ENCODE measurements around the gene AFF4. TPM values are rescaled to one million over a fixed set of nuclear protein-coding genes. Genes with fewer than 3 reads are reported as not detected.
"Not testable (repeated sequence)": the region's sequence is repeated elsewhere in the genome, so short reads cannot be mapped to it uniquely, and the experiment has no call there.

Gene AFF4
- total RNA-seq, 1 experiment from 2014 or later: 40.5 TPM

- in situ Hi-C loops (cut with HindIII; ENCODE audit: low pct_unique_long_range_greater_than_20kb, low sequenced_read_pairs): no loop called here
- DNase-seq (ENCODE audit: low read depth, low spot score): no peak
These were observed 90.7 kb downstream of the AFF4 start for GRCh38 chr5:132872788-132873118.

DNA sequence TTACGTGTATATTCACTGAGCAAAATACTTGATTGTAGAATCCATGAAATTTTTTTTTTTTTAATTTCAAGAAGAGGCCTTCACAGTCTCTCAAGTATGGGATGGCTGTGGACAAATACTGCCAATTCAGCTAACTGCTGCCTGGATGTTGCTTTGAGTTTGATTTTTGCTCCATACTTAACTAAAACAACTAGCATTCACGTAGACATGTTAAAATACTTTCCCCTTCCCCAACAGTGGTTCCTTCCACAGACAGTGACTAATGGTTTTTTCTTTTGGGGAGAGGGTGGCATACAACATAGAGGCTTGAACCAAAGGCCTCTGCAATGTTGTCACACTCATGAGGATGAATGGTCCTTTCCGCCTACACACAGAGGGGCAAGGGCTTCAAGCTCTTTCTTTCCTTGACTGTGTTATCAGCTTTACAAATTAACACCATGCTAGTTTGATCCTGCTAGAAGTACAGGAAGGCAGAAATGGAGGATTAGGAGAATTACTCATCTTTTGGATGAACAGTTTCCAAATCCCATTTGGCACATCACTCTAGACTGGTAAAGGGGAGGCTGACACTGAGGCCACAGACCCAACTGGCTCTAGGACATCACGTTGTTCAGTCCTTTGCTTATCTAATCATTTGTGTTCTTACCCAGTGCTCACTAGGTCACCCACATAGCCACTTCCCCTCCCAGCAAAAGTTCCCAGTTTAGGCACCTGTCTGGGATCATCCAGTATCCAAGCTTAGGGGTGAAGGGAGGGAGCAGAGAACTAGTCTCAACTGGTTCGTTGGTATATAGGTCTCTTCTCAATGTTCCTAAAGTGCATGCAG, 91.8 kb downstream of the AFF4 start:
- in situ Hi-C loops (cut with HindIII; ENCODE audit: low pct_unique_long_range_greater_than_20kb, low sequenced_read_pairs): no loop called here

GRCh38 chr5:132870801-132871200, 92.6 kb downstream of the AFF4 start:
- DNase-seq (ENCODE audit: low read depth, low spot score): no peak
- in situ Hi-C loops (cut with HindIII; ENCODE audit: low pct_unique_long_range_greater_than_20kb, low sequenced_read_pairs): no loop called here

More for the DNA sequence above, 91.8 kb downstream of the AFF4 start:
- DNase-seq (ENCODE audit: low read depth, low spot score): no peak

- no peak for DNase-seq (ENCODE audit: low read depth, low spot score)
- in situ Hi-C loops (cut with HindIII; ENCODE audit: low pct_unique_long_range_greater_than_20kb, low sequenced_read_pairs): no loop called here
These were observed 94.7 kb downstream of the AFF4 start for GRCh38 chr5:132868754-132869153.

DNA sequence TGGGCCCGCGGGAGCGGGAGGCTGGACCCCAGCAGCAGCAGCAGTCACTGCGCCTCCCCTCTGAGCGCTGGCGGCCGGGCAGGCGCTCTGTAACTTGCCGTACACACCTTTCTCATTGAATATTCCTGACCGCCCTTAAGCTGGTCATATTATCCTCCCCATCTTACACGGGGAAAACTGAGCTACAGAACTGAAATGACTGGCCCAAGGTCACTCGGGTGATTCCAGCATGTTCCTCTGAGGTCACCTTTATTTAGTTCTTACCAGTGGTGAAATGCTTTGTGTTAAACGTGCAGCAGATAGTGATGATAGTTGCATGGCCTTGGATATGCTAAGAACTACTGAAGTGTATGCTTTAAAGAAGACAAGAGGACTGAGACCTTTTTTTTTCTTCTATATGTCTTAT, 96.4 kb downstream of the AFF4 start:
- no peak for DNase-seq (ENCODE audit: low read depth, low spot score)
- in situ Hi-C loops (cut with HindIII; ENCODE audit: low pct_unique_long_range_greater_than_20kb, low sequenced_read_pairs): no loop called here

GRCh38 chr5:132866342-132867045, 96.9 kb downstream of the AFF4 start, which contains the start of the genes GDF9 and UQCRQ:
Gene GDF9 (minus strand): TSS chr5:132866469. CDS start chr5:132864533, 1,936 bp downstream.
Gene UQCRQ (plus strand): TSS chr5:132866642. CDS start chr5:132866882, 240 bp downstream.
- in situ Hi-C loops (cut with HindIII; ENCODE audit: low pct_unique_long_range_greater_than_20kb, low sequenced_read_pairs): no loop called here
- peak; percentile 99 for DNase-seq (ENCODE audit: low read depth, low spot score)

GRCh38 chr5:132865668-132866341, 97.6 kb downstream of the AFF4 start:
- in situ Hi-C loops (cut with HindIII; ENCODE audit: low pct_unique_long_range_greater_than_20kb, low sequenced_read_pairs): no loop called here
- DNase-seq (ENCODE audit: low read depth, low spot score): no peak

DNA sequence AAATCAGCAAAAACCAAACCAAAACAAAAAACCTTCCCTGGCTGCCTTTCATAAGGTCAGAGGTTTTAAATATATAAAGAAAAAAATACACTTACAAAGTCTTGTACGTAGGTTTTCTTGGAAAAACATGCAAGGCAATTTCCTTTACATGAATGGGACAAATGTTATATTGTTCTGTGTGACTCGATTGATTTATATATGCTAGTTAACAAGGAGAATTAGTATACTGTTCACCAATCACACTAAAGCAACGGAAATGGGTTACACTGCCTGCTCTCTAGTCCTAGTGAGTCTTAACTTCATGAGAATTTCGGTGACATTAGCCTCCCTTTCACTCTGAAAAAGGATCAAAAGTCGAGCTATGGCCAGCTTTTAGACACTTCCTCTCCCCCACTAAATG, 102.7 kb downstream of the AFF4 start:
- DNase-seq (ENCODE audit: low read depth, low spot score): peak; percentile 58
- in situ Hi-C loops (cut with HindIII; ENCODE audit: low pct_unique_long_range_greater_than_20kb, low sequenced_read_pairs): no loop called here

DNA sequence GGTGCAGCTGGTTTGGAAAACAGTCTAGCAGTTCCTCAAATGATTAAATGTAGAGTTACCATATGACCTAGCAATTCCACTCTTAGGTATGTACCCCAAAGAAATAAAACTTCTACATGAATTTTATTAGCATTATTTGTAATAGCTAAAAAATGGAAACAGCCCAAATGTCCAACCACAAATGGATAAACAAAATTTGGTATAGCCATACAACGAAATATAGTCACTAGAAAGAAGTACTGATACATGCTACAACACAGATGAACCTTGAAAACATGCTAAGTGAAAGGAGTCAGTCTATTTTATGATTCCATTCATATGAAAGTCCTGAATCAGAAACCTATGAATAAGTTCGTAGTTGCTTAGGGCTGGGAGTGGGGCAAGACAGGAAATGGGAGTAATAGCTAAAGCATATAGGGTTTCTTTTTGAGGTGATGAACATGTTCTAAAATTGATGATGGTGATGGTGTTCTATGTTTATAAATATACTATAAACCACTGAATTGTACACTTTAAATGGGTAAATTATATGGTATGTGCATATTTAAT, 103.5 kb downstream of the AFF4 start:
- in situ Hi-C loops (cut with HindIII; ENCODE audit: low pct_unique_long_range_greater_than_20kb, low sequenced_read_pairs): no loop called here
- no peak for DNase-seq (ENCODE audit: low read depth, low spot score)

DNA sequence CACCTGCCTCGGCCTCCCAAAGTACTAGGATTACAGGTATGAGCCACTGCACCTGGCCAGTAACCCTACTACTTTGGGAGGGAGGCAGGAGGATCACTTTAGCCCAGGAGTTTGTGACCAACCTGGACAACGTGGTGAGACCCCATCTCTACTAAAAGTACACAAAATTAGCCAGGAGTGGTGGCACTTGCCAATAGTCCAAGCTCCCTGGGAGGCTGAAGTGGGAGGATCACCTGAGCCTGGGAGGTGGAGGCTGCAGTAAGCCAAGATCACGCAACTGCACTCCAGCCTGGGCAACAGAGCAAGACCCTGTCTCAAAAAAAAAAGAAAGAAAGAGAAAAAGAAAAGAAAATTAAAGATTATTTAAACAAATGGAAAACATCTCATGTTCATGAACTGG, 107.4 kb downstream of the AFF4 start:
- DNase-seq (ENCODE audit: low read depth, low spot score): no peak
- in situ Hi-C loops (cut with HindIII; ENCODE audit: low pct_unique_long_range_greater_than_20kb, low sequenced_read_pairs): no loop called here

DNA sequence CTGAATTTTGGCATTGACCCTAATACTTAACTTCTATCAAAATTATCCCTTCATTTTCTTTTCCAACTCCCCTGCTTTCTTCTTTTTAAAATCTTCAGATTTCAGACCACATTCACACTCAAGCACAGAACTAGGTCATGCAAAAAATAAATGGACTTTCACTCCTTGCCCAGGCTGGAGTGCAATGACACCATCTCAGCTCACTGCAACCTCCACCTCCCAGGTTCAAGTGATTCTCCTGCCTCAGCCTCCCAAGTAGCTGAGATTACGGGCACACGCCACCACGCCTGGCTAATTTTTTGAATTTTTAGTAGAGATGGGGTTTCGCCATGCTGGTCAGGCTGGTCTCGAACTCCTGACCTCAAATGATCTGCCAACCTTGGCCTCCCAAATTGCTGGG, 108.4 kb downstream of the AFF4 start:
- DNase-seq (ENCODE audit: low read depth, low spot score); in situ Hi-C loops (cut with HindIII; ENCODE audit: low pct_unique_long_range_greater_than_20kb, low sequenced_read_pairs): not testable (repeated sequence)

GRCh38 chr5:132854301-132854700, 109.1 kb downstream of the AFF4 start:
- in situ Hi-C loops (cut with HindIII; ENCODE audit: low pct_unique_long_range_greater_than_20kb, low sequenced_read_pairs): no loop called here
- peak; percentile 19 for DNase-seq (ENCODE audit: low read depth, low spot score)

DNA sequence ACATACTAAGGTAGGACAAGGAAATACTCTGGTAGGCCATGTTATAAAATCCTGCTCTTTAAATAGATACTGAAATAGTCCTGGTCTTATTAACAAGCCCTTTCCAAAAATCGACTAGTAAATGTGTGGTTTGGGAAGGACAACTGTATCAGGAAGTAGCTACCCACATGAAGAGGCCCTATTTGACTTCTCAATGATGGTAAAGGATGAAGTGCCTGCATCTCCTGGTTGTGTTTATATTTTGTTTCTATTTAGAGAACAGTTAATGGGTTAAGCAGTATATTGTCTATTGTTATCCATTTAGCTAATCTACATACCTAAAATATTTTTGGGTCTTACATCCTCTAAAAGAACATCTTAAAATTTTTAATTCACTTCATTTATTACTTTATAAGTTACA, 109.6 kb downstream of the AFF4 start:
- no peak for DNase-seq (ENCODE audit: low read depth, low spot score)
- in situ Hi-C loops (cut with HindIII; ENCODE audit: low pct_unique_long_range_greater_than_20kb, low sequenced_read_pairs): no loop called here

GRCh38 chr5:132853323-132853722, 110.1 kb downstream of the AFF4 start:
- DNase-seq (ENCODE audit: low read depth, low spot score): no peak
- in situ Hi-C loops (cut with HindIII; ENCODE audit: low pct_unique_long_range_greater_than_20kb, low sequenced_read_pairs): no loop called here

DNA sequence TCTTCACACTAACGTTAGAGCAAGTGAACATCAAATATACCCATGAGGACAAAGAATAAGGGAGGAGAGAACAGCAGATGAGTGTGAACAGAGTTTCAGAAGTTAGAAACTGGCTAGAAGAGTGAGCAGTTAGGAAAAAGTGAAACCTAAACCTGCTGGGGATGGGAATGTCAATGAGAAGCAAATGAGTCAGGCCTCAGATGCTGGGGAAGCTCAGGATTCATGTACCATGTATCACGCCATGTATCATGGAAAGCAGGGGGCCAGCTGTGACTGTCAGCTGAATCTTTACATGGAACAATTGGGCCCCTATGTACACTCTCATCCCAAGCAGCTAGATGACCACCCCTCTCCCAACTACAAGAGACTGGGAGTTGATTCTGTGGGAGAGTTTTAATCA, 113.4 kb downstream of the AFF4 start:
- no peak for DNase-seq (ENCODE audit: low read depth, low spot score)
- in situ Hi-C loops (cut with HindIII; ENCODE audit: low pct_unique_long_range_greater_than_20kb, low sequenced_read_pairs): no loop called here

DNA sequence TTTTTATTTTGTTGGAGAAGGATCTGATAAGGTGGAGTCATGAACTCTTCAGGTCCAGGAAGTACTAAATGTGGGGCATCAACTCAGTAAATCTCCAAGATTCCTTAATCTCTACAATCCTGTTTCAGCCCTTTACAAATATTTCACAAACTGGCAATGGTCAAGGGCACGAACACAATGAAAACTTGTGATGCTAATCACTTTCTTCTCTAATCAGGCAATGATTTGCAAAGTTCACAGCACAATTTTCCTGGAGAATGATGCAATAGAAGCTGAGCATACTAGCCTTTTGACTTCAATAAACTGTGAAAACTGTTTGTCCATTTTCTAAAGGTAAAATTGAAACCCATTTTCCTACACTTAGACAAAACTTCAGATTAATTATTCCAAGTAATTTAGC, 114.1 kb downstream of the AFF4 start:
- no peak for DNase-seq (ENCODE audit: low read depth, low spot score)
- in situ Hi-C loops (cut with HindIII; ENCODE audit: low pct_unique_long_range_greater_than_20kb, low sequenced_read_pairs): no loop called here

DNA sequence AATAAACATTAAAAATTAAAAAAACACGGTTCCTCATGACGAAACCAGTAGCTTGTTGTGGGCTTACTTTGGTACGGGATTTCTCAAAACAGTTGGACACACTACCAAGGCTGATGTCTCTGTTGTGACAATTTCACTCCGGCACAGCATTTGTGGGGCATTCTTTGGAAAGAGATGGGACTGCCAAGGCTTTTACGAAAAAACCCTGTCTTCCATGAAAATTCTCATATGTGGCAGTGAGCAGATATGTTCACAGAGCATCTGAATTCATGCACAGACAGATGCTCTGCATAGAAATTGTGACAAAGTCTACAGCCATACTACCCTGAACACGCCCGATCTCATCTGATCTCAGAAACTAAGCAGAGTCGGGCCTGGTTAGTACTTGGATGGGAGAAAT, 115.2 kb downstream of the AFF4 start:
- in situ Hi-C loops (cut with HindIII; ENCODE audit: low pct_unique_long_range_greater_than_20kb, low sequenced_read_pairs): no loop called here
- no peak for DNase-seq (ENCODE audit: low read depth, low spot score)

GRCh38 chr5:132841305-132841704, 122.1 kb downstream of the AFF4 start:
- DNase-seq (ENCODE audit: low read depth, low spot score): no peak
- in situ Hi-C loops (cut with HindIII; ENCODE audit: low pct_unique_long_range_greater_than_20kb, low sequenced_read_pairs): no loop called here
